MM.1S (cell line): ENCODE measurements around the gene TRPC3.

Experiments used
- CTCF ChIP-seq: fragments of 300-600 bp; sonication (generic); IDR thresholded peaks from 2 replicates; pipeline ENCODE4 v1.5.1; 2016; ENCODE audit warnings: antibody characterized with exemption, low read length, mixed read lengths
- EZH2 ChIP-seq: fragments of 300-600 bp; sonication (generic); optimal IDR thresholded peaks from 2 replicates; pipeline ENCODE3; 2017; ENCODE audit warnings: low read depth, mild to moderate bottlenecking, antibody characterized with exemption, low read length, mixed read lengths
- EZH2phosphoT487 ChIP-seq: fragments of 300-600 bp; sonication (generic); IDR thresholded peaks from 2 replicates; pipeline ENCODE4 v1.6.1; 2018; ENCODE audit warnings: antibody characterized with exemption, low read length

GRCh38 chr4:121923306-121923705 lies 28.6 kb downstream of the TRPC3 start:
- no peak for TF ChIP-seq CTCF
- TF ChIP-seq EZH2phosphoT487: no peak
- TF ChIP-seq EZH2: no peak
